ENCODE data around the gene SH3BGR.

SH3BGR gene

GRCh38 chr21:39555911-39556590, 104.3 kb downstream of the SH3BGR start:
- DNase-seq = no peak

GRCh38 chr21:39559511-39559910, 107.7 kb downstream of the SH3BGR start:
- DNase-seq = no peak

DNA sequence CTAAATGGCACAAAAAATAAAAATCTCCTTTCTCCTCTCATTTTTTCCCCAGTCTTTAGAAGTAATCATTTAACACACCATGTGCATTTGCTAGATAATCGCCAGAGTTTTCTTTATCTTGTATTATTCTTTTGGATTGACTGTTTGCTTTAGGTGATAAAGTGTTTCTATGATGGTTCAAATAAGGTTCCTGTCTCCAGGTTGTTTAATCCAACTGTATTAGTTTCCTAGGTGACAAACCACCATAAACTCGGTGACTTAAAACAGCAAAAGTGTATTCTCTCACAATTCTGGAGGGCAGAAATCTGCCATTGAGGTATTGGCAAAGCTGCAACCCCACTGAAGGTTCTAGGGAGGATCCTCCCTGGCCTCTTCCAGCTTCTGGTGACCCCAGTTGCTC, 109.4 kb downstream of the SH3BGR start:
- DNase-seq = no peak

DNA sequence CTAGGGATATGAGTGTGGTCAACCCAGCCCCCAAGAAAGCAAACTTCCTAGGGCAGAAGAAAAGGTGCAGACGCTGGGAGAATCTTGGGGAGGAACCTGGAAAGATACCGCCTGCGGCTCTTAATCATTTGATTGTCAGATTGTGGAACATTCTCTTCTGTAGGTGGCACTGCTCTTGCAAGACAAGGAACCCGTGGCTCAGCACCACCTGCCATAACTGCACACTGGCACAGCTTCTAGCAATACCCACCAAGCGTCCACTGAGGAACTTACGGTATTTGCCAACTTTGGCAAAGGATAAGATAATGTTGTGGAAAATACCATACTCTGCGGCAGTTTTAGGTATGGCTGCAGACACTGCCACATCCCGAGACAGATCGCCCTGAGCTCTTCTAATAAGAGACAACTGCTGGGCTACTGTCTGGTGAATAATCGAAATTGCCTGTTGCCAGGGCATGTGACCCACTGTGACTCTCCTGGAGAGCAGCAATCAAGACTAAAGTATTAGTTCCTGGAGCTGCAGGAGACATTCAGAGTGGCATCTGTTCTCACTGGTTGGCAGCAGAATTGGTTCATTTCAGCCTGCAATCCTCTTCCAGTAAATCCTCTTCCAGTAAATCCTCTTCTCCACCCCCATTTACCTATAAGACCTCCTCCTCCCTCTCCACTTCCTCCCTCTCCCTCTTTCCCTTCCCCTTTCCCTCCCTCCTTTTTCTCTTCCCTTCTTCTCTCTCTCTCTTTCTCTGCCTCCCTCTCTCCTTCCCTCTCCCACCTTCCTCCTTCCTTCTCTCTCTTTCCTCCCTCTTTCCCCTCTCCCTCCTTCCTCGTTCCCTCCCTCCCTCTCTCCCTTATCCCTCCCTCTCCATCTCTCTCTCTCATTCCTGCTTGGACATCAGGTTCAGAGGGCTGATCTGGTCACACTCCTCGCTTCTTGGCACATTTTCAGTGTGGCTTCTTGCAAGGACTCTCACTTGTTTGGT, 111.3 kb downstream of the SH3BGR start:
- no peak for DNase-seq

GRCh38 chr21:39564200-39564599, 112.4 kb downstream of the SH3BGR start:
- no peak for DNase-seq
